ENCODE data around the gene TRPV3. TPM values are rescaled to one million over a fixed set of nuclear protein-coding genes. Genes with fewer than 3 reads are reported as not detected.
"Not testable (repeated sequence)": the region's sequence is repeated elsewhere in the genome, so short reads cannot be mapped to it uniquely, and the experiment has no call there.

TRPV3 gene
- total RNA-seq, 1 donor from 2014 or later, result 0.16 TPM

DNA sequence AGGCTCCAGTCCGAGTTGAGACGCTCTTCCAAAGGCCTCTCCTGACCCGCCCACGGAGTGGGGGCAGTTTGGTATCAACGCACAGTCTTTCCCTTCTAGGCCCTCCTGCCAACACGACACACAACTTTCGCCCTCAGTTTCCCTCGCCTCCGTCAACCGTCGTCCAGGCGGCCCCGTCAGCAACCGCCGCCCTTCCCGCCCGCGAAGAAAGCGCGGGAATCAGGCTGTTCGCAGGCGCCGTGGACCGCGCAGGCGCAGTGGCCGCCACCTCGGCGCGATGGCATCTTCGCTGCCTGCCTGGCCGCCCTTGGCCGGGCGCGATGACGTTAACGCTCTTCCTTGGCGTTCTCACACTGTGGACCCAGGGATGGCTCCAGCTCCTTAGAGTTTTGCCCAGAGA is 86.0 kb downstream of the TRPV3 start, which contains the start of gene SPATA22:
Gene SPATA22 (minus strand): TSS at position 221 of the 400 bp plus-strand sequence. CDS start 2,494 bp downstream, outside the sequence.
- Histone ChIP-seq H3K9ac (ENCODE audit: low read length) (no peak within 1 kb of the TSS), H3K4me1 (ENCODE audit: insufficient read depth, low read length) (no peaks in the 10 kb centered on the region), H2AFZ (ENCODE audit: low read depth, low read length) (no peak within 1 kb of the TSS), H3K4me2 (ENCODE audit: low read length) (no peak within 1 kb of the TSS), H3K9me3 (ENCODE audit: insufficient read depth, low read depth, low read length) (no peaks in the 10 kb centered on the region), H3K36me3 (ENCODE audit: insufficient read depth, low read length) (no peaks in the 10 kb centered on the region), H3K4me3 (ENCODE audit: insufficient read depth, low read depth, low read length) (no peak within 1 kb of the TSS), H3K27me3 (ENCODE audit: insufficient read depth, low read length) (no peaks in the 10 kb centered on the region), H4K20me1 (ENCODE audit: insufficient read depth, low read length) (no peaks in the 10 kb centered on the region), H3K79me2 (ENCODE audit: insufficient read depth, low read length) (no peaks in the 10 kb centered on the region), H3K27ac (ENCODE audit: low read depth, low read length) (no peak within 1 kb of the TSS)
- Mint-ChIP-seq H3K27me3 (ENCODE audit: low read depth, unreplicated experiment) (no peaks in the 10 kb centered on the region), H3K36me3 (ENCODE audit: low read depth, unreplicated experiment) (no peaks in the 10 kb centered on the region), H3K4me3 (ENCODE audit: unreplicated experiment) (no peak within 1 kb of the TSS), H3K4me1 (ENCODE audit: low read depth, unreplicated experiment) (no peaks in the 10 kb centered on the region), H3K9me3 (ENCODE audit: unreplicated experiment) (no peaks in the 10 kb centered on the region), H3K27ac (ENCODE audit: unreplicated experiment) (no peak within 1 kb of the TSS)
- no peak for FAIRE-seq
- no peak for TF ChIP-seq EZH2 (IDR thresholded peaks at IDR 0.05; ENCODE audit: insufficient read depth, low read length)
- TF ChIP-seq, protein P1, sequence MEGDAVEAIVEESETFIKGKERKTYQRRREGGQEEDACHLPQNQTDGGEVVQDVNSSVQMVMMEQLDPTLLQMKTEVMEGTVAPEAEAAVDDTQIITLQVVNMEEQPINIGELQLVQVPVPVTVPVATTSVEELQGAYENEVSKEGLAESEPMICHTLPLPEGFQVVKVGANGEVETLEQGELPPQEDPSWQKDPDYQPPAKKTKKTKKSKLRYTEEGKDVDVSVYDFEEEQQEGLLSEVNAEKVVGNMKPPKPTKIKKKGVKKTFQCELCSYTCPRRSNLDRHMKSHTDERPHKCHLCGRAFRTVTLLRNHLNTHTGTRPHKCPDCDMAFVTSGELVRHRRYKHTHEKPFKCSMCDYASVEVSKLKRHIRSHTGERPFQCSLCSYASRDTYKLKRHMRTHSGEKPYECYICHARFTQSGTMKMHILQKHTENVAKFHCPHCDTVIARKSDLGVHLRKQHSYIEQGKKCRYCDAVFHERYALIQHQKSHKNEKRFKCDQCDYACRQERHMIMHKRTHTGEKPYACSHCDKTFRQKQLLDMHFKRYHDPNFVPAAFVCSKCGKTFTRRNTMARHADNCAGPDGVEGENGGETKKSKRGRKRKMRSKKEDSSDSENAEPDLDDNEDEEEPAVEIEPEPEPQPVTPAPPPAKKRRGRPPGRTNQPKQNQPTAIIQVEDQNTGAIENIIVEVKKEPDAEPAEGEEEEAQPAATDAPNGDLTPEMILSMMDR (IDR thresholded peaks at IDR 0.05; ENCODE audit: insufficient read depth, low read depth, low read length), result no peak
- DNase-seq (ENCODE audit: low read depth), result no peak

DNA sequence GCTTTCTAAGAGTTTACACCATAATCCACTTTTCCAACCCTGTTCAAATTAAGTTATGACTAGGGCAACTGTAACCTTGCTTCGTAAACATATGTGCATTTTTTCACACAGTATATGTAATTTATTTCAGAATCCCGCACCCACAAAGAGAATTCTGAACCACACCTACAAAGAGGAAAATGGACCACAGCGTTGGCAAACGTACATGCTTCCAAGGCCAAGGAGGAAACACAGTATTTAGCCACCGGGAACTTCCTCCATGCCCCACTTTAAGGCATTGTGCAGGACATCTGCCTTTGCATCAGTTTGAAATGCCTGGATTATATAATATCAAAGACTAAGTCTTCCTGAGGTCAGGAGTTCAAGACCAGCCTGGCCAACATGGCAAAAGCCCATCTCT is 88.1 kb downstream of the TRPV3 start:
- Histone ChIP-seq H3K4me2 (ENCODE audit: low read length) (no peak overlapping the region), H3K4me1 (ENCODE audit: insufficient read depth, low read length) (no peaks in the 10 kb centered on the region), H2AFZ (ENCODE audit: low read depth, low read length) (no peak overlapping the region), H3K9ac (ENCODE audit: low read length) (no peak overlapping the region), H3K27me3 (ENCODE audit: insufficient read depth, low read length) (no peaks in the 10 kb centered on the region), H4K20me1 (ENCODE audit: insufficient read depth, low read length) (no peaks in the 10 kb centered on the region), H3K4me3 (ENCODE audit: insufficient read depth, low read depth, low read length) (no peak overlapping the region), H3K9me3 (ENCODE audit: insufficient read depth, low read depth, low read length) (no peaks in the 10 kb centered on the region), H3K27ac (ENCODE audit: low read depth, low read length) (no peak overlapping the region), H3K36me3 (ENCODE audit: insufficient read depth, low read length) (no peaks in the 10 kb centered on the region), H3K79me2 (ENCODE audit: insufficient read depth, low read length) (no peaks in the 10 kb centered on the region)
- no peaks in the 10 kb centered on the region for H3K4me1 Mint-ChIP-seq (ENCODE audit: low read depth, unreplicated experiment)
- DNase-seq (ENCODE audit: low read depth), result no peak
- H3K27me3 Mint-ChIP-seq (ENCODE audit: low read depth, unreplicated experiment), result no peaks in the 10 kb centered on the region
- no peak for FAIRE-seq
- H3K4me3 Mint-ChIP-seq (ENCODE audit: unreplicated experiment), result no peak overlapping the region
- H3K27ac Mint-ChIP-seq (ENCODE audit: unreplicated experiment), result no peak overlapping the region
- no peak for TF ChIP-seq EZH2 (IDR thresholded peaks at IDR 0.05; ENCODE audit: insufficient read depth, low read length)
- TF ChIP-seq, protein P1 (IDR thresholded peaks at IDR 0.05; ENCODE audit: insufficient read depth, low read depth, low read length), result no peak
- no peaks in the 10 kb centered on the region for H3K36me3 Mint-ChIP-seq (ENCODE audit: low read depth, unreplicated experiment)
- H3K9me3 Mint-ChIP-seq (ENCODE audit: unreplicated experiment), result no peaks in the 10 kb centered on the region

DNA sequence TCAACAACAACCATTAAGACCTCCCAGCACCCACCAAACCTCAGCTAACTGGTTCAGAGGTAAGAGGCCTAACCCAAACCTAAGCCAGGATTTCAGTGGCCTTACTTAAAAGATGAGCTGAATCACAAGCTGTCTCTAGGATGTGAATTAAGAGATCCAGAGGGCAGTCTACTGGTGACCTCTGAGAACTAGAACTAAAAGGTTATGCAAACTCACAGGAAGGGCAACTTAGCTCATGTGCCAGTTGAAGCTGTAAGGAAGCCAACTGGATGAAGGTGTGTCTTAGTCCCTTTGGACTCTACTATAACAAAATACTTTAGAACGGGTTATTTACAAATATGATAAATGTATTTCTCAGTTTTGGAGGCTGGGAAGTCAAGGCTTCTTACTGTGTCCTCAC is 91.3 kb downstream of the TRPV3 start:
- H3K36me3 ChIP-seq (ENCODE audit: insufficient read depth, low read length); H3K27ac ChIP-seq (ENCODE audit: low read depth, low read length); H3K27ac Mint-ChIP-seq (ENCODE audit: unreplicated experiment); H3K27me3 Mint-ChIP-seq (ENCODE audit: low read depth, unreplicated experiment); H3K9ac ChIP-seq (ENCODE audit: low read length); H2AFZ ChIP-seq (ENCODE audit: low read depth, low read length); H3K4me2 ChIP-seq (ENCODE audit: low read length); FAIRE-seq; H3K9me3 Mint-ChIP-seq (ENCODE audit: unreplicated experiment); H3K79me2 ChIP-seq (ENCODE audit: insufficient read depth, low read length); H3K9me3 ChIP-seq (ENCODE audit: insufficient read depth, low read depth, low read length); DNase-seq (ENCODE audit: low read depth); H3K4me1 ChIP-seq (ENCODE audit: insufficient read depth, low read length); H3K4me3 Mint-ChIP-seq (ENCODE audit: unreplicated experiment); H3K4me3 ChIP-seq (ENCODE audit: insufficient read depth, low read depth, low read length); H3K4me1 Mint-ChIP-seq (ENCODE audit: low read depth, unreplicated experiment); H4K20me1 ChIP-seq (ENCODE audit: insufficient read depth, low read length); H3K36me3 Mint-ChIP-seq (ENCODE audit: low read depth, unreplicated experiment); H3K27me3 ChIP-seq (ENCODE audit: insufficient read depth, low read length): not testable (repeated sequence)

Other genes starting within 250 kb of the TRPV3 start
- not detected in 2 replicates for gene OR3A2, start 171.5 kb downstream of the TRPV3 start, total RNA-seq
- not detected in 2 replicates for gene OR1E1, start 159.4 kb downstream of the TRPV3 start, total RNA-seq
- not detected in 2 replicates for gene OR3A3, start 146.4 kb downstream of the TRPV3 start, total RNA-seq
- gene OR1E2, start 124.0 kb downstream of the TRPV3 start, total RNA-seq, result not detected in 2 replicates
- gene SPATA22, start 86.0 kb downstream of the TRPV3 start, total RNA-seq, result not detected in 2 replicates
- not detected in 2 replicates for gene ASPA, start 81.8 kb downstream of the TRPV3 start, total RNA-seq
- gene TRPV1, start 51.6 kb upstream of the TRPV3 start, total RNA-seq, result 4.3 and 5.2 TPM in 2 replicates
- 6.8 and 7.8 TPM in 2 replicates for gene SHPK, start 78.4 kb upstream of the TRPV3 start, total RNA-seq
- 5.8 and 6.5 TPM in 2 replicates for gene CTNS, start 78.9 kb upstream of the TRPV3 start, total RNA-seq
- gene TAX1BP3, start 110.8 kb upstream of the TRPV3 start, total RNA-seq, result 193 and 194 TPM in 2 replicates
- gene EMC6, start 111.0 kb upstream of the TRPV3 start, total RNA-seq, result 49.7 and 52.2 TPM in 2 replicates
- gene P2RX5, start 138.3 kb upstream of the TRPV3 start, total RNA-seq, result 2.4 TPM in 2 replicates
- gene HASPIN, start 166.1 kb upstream of the TRPV3 start, total RNA-seq, result 1.7 and 2.4 TPM in 2 replicates
- gene ITGAE, start 243.4 kb upstream of the TRPV3 start, total RNA-seq, result 23.3 and 30.9 TPM in 2 replicates

Measured in astrocyte (in vitro differentiated cells and primary cell).